Measurements from ENCODE around the gene NCK1. TPM values are rescaled to one million over a fixed set of nuclear protein-coding genes. Genes with fewer than 3 reads are reported as not detected.
"Not testable (repeated sequence)": the region's sequence is repeated elsewhere in the genome, so short reads cannot be mapped to it uniquely, and the experiment has no call there.

NCK1 gene
- total and polyA plus RNA-seq, 2 donors (not counting 1 experiment from before 2014, with no cell fraction given): 59.5 to 62.7 TPM

DNA sequence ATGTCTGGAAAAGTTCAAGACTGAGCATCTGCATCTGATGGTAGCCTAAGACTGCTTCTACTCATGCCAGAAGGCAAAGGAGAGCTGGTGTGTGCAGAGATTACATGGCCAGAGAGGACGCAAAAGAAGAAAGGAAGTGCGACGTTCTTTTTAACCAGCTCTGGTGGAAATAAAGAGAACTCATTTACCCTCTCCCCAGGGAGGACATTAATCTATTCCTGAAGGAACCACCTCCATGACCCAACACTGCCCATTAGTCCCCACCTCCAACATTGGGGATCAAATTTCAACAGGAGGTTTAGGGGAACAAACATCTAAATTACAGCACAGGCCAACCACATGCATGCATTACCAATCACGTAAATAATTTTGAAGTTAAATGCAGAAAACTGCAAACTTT, 1.5 kb upstream of the NCK1 start:
- Histone ChIP-seq H4K20me1 (ENCODE audit: control insufficient read depth, extremely low read depth, insufficient read depth, low read length) (no peaks in the 10 kb centered on the region), H3K27me3 (ENCODE audit: control insufficient read depth, insufficient read depth, low read length) (no peaks in the 10 kb centered on the region), H3K79me2 (ENCODE audit: control insufficient read depth, insufficient read depth, low read length) (peaks cover 26% of the 10 kb centered on the region), H3K4me1 (ENCODE audit: control insufficient read depth, extremely low read depth, insufficient read depth, low read length) (no peaks in the 10 kb centered on the region), H3K27ac (ENCODE audit: insufficient read depth, low read length) (no peak overlapping the region), H3K9ac (ENCODE audit: insufficient read depth, low read length) (no peak overlapping the region), H3K9me3 (ENCODE audit: control insufficient read depth, insufficient read depth, low read depth, low read length) (no peaks in the 10 kb centered on the region), H2AFZ (ENCODE audit: low read length) (no peak overlapping the region), H3K36me3 (ENCODE audit: control insufficient read depth, insufficient read depth, low read length) (no peaks in the 10 kb centered on the region), H3K4me2 (ENCODE audit: extremely low read depth, insufficient read depth, low read length) (peak overlapping the region; percentile 49), H3K4me3 (replicated peaks in 1 of 4; ENCODE audit: control extremely low read depth in 1 of 4, insufficient read depth in 1 of 4, low read depth in 3 of 4, low read length in 4 of 4) (peak overlapping the region in 3 of 4 experiments; percentile 89 to 97 (median 97))
- peak; percentile 29 to 36 for DNase-seq (ENCODE audit: low read depth in 2 of 2)
- no peak for TF ChIP-seq EZH2 (IDR thresholded peaks at IDR 0.05; ENCODE audit: low read length, missing control alignments)
- TF ChIP-seq, protein P1, sequence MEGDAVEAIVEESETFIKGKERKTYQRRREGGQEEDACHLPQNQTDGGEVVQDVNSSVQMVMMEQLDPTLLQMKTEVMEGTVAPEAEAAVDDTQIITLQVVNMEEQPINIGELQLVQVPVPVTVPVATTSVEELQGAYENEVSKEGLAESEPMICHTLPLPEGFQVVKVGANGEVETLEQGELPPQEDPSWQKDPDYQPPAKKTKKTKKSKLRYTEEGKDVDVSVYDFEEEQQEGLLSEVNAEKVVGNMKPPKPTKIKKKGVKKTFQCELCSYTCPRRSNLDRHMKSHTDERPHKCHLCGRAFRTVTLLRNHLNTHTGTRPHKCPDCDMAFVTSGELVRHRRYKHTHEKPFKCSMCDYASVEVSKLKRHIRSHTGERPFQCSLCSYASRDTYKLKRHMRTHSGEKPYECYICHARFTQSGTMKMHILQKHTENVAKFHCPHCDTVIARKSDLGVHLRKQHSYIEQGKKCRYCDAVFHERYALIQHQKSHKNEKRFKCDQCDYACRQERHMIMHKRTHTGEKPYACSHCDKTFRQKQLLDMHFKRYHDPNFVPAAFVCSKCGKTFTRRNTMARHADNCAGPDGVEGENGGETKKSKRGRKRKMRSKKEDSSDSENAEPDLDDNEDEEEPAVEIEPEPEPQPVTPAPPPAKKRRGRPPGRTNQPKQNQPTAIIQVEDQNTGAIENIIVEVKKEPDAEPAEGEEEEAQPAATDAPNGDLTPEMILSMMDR (conservative IDR thresholded peaks at IDR 0.05 in 1 of 2, IDR thresholded peaks at IDR 0.05 in 1 of 2; ENCODE audit: low read depth in 1 of 2, low read length in 2 of 2): no peak

DNA sequence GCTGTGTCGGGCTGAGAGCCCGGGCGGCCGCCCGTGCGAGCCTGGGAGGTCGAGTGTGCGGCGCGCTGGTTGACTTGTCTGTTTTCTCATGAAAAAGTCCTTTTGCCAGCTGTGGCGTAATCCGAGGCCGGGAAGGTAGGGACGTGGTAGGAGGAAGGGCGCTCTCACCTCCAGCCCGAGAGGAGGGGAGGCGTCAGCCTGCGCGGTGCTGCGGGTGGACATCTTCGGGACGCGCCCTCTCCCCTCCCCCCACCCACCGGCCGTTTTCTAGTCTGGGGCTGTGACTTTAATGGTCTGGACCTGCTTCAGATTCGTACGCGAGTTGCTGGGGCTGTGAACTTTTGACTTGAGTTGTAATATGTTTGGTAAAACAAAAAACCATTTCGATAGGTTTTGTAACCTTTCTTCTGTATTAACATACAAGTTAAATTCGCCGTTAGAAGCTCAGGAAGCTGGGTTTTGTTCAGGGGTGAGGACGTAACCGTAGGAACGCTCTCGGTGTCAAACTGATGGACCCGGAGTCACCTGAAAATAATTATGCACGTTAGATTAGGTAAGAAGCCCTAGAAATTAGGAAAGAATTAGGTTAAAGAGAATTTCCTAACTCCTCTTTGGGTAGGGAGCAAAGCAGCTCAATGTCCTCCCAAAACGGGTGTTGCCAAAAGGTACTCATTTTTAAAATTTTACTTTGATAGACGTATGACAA, 762 bp downstream of the NCK1 start:
- H3K36me3 ChIP-seq (ENCODE audit: control insufficient read depth, insufficient read depth, low read length): no peaks in the 10 kb centered on the region
- TF ChIP-seq EZH2 (IDR thresholded peaks at IDR 0.05; ENCODE audit: low read length, missing control alignments): no peak
- TF ChIP-seq, protein P1 (conservative IDR thresholded peaks at IDR 0.05 in 1 of 2, IDR thresholded peaks at IDR 0.05 in 1 of 2; ENCODE audit: low read depth in 1 of 2, low read length in 2 of 2): no peak
- H3K79me2 ChIP-seq (ENCODE audit: control insufficient read depth, insufficient read depth, low read length): peaks cover 43% of the 10 kb centered on the region
- H3K9me3 ChIP-seq (ENCODE audit: control insufficient read depth, insufficient read depth, low read depth, low read length): no peaks in the 10 kb centered on the region
- H3K27ac ChIP-seq (ENCODE audit: insufficient read depth, low read length): peak overlapping the region; percentile 89
- peak overlapping the region; percentile 89 to 97 (median 94) for H3K4me3 ChIP-seq (replicated peaks in 1 of 4; ENCODE audit: control extremely low read depth in 1 of 4, insufficient read depth in 1 of 4, low read depth in 3 of 4, low read length in 4 of 4)
- no peaks in the 10 kb centered on the region for H3K27me3 ChIP-seq (ENCODE audit: control insufficient read depth, insufficient read depth, low read length)
- DNase-seq (ENCODE audit: low read depth in 2 of 2): peak; percentile 58 to 71
- H4K20me1 ChIP-seq (ENCODE audit: control insufficient read depth, extremely low read depth, insufficient read depth, low read length): no peaks in the 10 kb centered on the region
- H3K4me1 ChIP-seq (ENCODE audit: control insufficient read depth, extremely low read depth, insufficient read depth, low read length): no peaks in the 10 kb centered on the region
- H3K4me2 ChIP-seq (ENCODE audit: extremely low read depth, insufficient read depth, low read length): peak overlapping the region; percentile 95
- peak overlapping the region; percentile 98 for H2AFZ ChIP-seq (ENCODE audit: low read length)
- peak overlapping the region; percentile 81 for H3K9ac ChIP-seq (ENCODE audit: insufficient read depth, low read length)

DNA sequence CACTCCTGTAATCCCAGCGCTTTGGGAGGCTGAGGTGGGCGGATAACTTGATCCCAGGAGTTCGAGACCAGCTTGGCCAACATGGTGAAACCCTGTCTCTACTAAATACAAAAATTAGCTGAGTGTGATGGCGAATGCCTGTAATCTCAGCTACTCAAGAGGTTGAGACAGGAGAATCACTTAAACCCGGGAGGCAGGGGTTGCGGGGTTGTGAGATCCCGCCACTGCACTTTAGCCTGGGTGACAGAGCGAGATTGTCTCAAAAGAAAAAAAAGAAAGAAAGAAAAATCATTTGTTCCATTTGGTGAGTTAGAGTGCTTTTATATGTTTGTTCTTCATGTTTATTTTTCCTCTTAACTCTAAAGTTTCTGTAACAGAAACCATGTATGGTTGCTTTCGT, 7.3 kb downstream of the NCK1 start:
- no peak for TF ChIP-seq EZH2 (IDR thresholded peaks at IDR 0.05; ENCODE audit: low read length, missing control alignments)
- TF ChIP-seq, protein P1 (conservative IDR thresholded peaks at IDR 0.05 in 1 of 2, IDR thresholded peaks at IDR 0.05 in 1 of 2; ENCODE audit: low read depth in 1 of 2, low read length in 2 of 2): no peak
- Histone ChIP-seq H3K9me3 (ENCODE audit: control insufficient read depth, insufficient read depth, low read depth, low read length) (no peaks in the 10 kb centered on the region), H2AFZ (ENCODE audit: low read length) (no peak overlapping the region), H3K4me2 (ENCODE audit: extremely low read depth, insufficient read depth, low read length) (no peak overlapping the region), H3K27me3 (ENCODE audit: control insufficient read depth, insufficient read depth, low read length) (no peaks in the 10 kb centered on the region), H3K79me2 (ENCODE audit: control insufficient read depth, insufficient read depth, low read length) (peaks cover 75% of the 10 kb centered on the region), H3K4me3 (replicated peaks in 1 of 4; ENCODE audit: control extremely low read depth in 1 of 4, insufficient read depth in 1 of 4, low read depth in 3 of 4, low read length in 4 of 4) (no peak overlapping the region), H3K27ac (ENCODE audit: insufficient read depth, low read length) (no peak overlapping the region), H4K20me1 (ENCODE audit: control insufficient read depth, extremely low read depth, insufficient read depth, low read length) (no peaks in the 10 kb centered on the region), H3K4me1 (ENCODE audit: control insufficient read depth, extremely low read depth, insufficient read depth, low read length) (no peaks in the 10 kb centered on the region), H3K9ac (ENCODE audit: insufficient read depth, low read length) (no peak overlapping the region), H3K36me3 (ENCODE audit: control insufficient read depth, insufficient read depth, low read length) (no peaks in the 10 kb centered on the region)
- no peak for DNase-seq (ENCODE audit: low read depth in 2 of 2)

DNA sequence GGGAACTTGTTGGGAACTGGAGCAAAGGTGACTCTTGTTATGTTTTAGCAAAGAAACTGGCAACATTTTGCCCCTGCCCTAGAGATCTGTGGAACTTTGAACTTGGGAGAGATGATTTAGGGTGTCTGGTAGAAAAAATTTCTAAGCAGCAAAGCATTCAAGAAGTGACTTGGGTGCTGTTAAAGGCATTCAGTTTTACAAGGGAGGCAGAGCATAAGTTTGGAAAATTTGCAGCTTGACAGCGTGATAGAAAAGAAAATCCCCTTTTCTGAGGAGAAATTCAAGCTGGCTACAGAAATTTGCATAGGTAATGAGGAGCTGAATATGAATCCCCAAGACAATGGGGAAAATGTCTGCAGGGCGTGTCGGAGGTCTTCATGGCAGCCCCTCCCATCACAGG, 10.2 kb downstream of the NCK1 start:
- H4K20me1 ChIP-seq (ENCODE audit: control insufficient read depth, extremely low read depth, insufficient read depth, low read length); H3K4me1 ChIP-seq (ENCODE audit: control insufficient read depth, extremely low read depth, insufficient read depth, low read length); H3K4me3 ChIP-seq (replicated peaks in 1 of 4; ENCODE audit: control extremely low read depth in 1 of 4, insufficient read depth in 1 of 4, low read depth in 3 of 4, low read length in 4 of 4); DNase-seq (ENCODE audit: low read depth in 2 of 2); H3K9ac ChIP-seq (ENCODE audit: insufficient read depth, low read length); H2AFZ ChIP-seq (ENCODE audit: low read length); H3K36me3 ChIP-seq (ENCODE audit: control insufficient read depth, insufficient read depth, low read length); H3K9me3 ChIP-seq (ENCODE audit: control insufficient read depth, insufficient read depth, low read depth, low read length); H3K4me2 ChIP-seq (ENCODE audit: extremely low read depth, insufficient read depth, low read length); H3K27ac ChIP-seq (ENCODE audit: insufficient read depth, low read length); H3K27me3 ChIP-seq (ENCODE audit: control insufficient read depth, insufficient read depth, low read length): not testable (repeated sequence)
- peaks cover 61% of the 10 kb centered on the region for H3K79me2 ChIP-seq (ENCODE audit: control insufficient read depth, insufficient read depth, low read length)

Data from fibroblast of lung (primary cell).